HL-60 (cell line): ENCODE data around the gene SNX25.

Experiments used
- DNase-seq, 2 experiments: peaks; one replicate each; pipeline ENCODE4 v3.0.0-alpha.2; 2010 to 2020; ENCODE audit warnings: low read depth in 1 of 2, low spot score in 1 of 2
- H3K27ac ChIP-seq: fragments of 250-450 bp; sonication (Bioruptor Pico); replicated peaks from 2 replicates; pipeline ENCODE4 v1.5.1; 2020; ENCODE audit warnings: mild to moderate bottlenecking, moderate library complexity
- H3K27me3 ChIP-seq: fragments of 250-450 bp; sonication (Bioruptor Pico); 2 replicates; pipeline ENCODE4 v1.5.1; 2021; ENCODE audit warnings: mild to moderate bottlenecking, moderate library complexity; ENCODE audit not compliant: insufficient read depth, poor library complexity, severe bottlenecking
- H3K4me3 ChIP-seq: replicated peaks from 2 replicates; pipeline ENCODE4 v1.5.1; 2011; ENCODE audit warnings: mild to moderate bottlenecking, control low read depth, low read length; ENCODE audit not compliant: insufficient read depth
- GABPA ChIP-seq: IDR thresholded peaks from 2 replicates; pipeline ENCODE4 v1.6.1; 2012; ENCODE audit warnings: low read depth
- POLR2AphosphoS5 ChIP-seq: IDR thresholded peaks from 2 replicates; pipeline ENCODE4 v1.6.1; 2012; ENCODE audit warnings: low read depth
- SPI1 ChIP-seq: IDR thresholded peaks from 2 replicates; pipeline ENCODE4 v1.6.1; 2012; ENCODE audit warnings: low read depth, mild to moderate bottlenecking, borderline replicate concordance
- TF ChIP-seq, protein P1 (sequence below): IDR thresholded peaks from 2 replicates; pipeline ENCODE4 v1.6.1; 2012; ENCODE audit warnings: low read depth; ENCODE audit not compliant: insufficient replicate concordance
- TF ChIP-seq, protein P2 (sequence below): IDR thresholded peaks from one replicate; pipeline ENCODE4 v1.5.1; 2011; ENCODE audit warnings: low read length, control low read depth, inconsistent platforms; ENCODE audit not compliant: insufficient read depth

Gene SNX25

DNA sequence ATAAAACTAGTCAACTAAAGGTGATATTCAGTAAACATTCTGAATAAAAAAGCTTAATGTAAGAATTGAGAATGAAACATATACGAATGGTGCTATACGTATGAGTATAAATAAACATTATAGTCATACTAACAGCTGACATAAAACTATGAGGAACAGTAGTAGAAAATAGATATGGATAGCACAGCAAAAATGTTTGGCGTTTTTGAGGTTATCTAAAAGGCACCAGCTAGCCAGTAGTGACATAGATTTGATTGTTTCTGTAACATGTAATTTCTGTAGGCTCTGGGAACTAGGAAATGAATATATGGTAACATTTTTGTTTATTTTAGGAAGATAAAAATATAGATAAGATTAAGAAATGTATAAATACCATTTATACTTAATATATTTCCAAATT lies 69.3 kb downstream of the SNX25 start:
- Histone ChIP-seq H3K4me3 (no peak overlapping the region), H3K27ac (no peak overlapping the region), H3K27me3 (no peaks in the 10 kb centered on the region)
- no peak for TF ChIP-seq POLR2AphosphoS5
- TF ChIP-seq, protein P1, sequence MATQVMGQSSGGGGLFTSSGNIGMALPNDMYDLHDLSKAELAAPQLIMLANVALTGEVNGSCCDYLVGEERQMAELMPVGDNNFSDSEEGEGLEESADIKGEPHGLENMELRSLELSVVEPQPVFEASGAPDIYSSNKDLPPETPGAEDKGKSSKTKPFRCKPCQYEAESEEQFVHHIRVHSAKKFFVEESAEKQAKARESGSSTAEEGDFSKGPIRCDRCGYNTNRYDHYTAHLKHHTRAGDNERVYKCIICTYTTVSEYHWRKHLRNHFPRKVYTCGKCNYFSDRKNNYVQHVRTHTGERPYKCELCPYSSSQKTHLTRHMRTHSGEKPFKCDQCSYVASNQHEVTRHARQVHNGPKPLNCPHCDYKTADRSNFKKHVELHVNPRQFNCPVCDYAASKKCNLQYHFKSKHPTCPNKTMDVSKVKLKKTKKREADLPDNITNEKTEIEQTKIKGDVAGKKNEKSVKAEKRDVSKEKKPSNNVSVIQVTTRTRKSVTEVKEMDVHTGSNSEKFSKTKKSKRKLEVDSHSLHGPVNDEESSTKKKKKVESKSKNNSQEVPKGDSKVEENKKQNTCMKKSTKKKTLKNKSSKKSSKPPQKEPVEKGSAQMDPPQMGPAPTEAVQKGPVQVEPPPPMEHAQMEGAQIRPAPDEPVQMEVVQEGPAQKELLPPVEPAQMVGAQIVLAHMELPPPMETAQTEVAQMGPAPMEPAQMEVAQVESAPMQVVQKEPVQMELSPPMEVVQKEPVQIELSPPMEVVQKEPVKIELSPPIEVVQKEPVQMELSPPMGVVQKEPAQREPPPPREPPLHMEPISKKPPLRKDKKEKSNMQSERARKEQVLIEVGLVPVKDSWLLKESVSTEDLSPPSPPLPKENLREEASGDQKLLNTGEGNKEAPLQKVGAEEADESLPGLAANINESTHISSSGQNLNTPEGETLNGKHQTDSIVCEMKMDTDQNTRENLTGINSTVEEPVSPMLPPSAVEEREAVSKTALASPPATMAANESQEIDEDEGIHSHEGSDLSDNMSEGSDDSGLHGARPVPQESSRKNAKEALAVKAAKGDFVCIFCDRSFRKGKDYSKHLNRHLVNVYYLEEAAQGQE, result no peak
- TF ChIP-seq GABPA, result no peak
- TF ChIP-seq, protein P2, sequence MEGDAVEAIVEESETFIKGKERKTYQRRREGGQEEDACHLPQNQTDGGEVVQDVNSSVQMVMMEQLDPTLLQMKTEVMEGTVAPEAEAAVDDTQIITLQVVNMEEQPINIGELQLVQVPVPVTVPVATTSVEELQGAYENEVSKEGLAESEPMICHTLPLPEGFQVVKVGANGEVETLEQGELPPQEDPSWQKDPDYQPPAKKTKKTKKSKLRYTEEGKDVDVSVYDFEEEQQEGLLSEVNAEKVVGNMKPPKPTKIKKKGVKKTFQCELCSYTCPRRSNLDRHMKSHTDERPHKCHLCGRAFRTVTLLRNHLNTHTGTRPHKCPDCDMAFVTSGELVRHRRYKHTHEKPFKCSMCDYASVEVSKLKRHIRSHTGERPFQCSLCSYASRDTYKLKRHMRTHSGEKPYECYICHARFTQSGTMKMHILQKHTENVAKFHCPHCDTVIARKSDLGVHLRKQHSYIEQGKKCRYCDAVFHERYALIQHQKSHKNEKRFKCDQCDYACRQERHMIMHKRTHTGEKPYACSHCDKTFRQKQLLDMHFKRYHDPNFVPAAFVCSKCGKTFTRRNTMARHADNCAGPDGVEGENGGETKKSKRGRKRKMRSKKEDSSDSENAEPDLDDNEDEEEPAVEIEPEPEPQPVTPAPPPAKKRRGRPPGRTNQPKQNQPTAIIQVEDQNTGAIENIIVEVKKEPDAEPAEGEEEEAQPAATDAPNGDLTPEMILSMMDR, result no peak
- no peak for TF ChIP-seq SPI1
- no peak for DNase-seq

DNA sequence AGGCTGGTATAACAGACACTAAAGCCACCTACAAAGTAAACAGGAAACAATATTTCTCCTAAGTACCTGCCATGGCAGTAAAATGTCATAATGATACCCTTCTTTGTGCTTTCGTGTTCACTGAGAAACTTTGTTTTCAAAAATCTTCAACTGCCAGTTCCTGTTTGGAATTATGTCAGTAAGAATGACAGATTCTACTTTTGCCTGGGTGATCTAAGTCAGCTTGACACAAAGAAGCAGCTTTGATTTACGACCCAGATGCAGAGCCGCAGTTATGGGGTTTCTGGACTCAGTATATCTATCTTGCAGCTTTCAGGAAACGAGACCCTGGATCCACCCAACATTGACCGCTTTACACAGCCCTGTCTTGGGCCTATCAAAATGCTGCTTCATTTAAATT lies 71.2 kb downstream of the SNX25 start:
- TF ChIP-seq, protein P1, result no peak
- TF ChIP-seq GABPA (no peak), SPI1 (no peak), POLR2AphosphoS5 (no peak)
- TF ChIP-seq, protein P2, result no peak
- H3K27ac ChIP-seq, result no peak overlapping the region
- no peak for DNase-seq
- H3K27me3 ChIP-seq, result peaks cover 2% of the 10 kb centered on the region
- no peak overlapping the region for H3K4me3 ChIP-seq

DNA sequence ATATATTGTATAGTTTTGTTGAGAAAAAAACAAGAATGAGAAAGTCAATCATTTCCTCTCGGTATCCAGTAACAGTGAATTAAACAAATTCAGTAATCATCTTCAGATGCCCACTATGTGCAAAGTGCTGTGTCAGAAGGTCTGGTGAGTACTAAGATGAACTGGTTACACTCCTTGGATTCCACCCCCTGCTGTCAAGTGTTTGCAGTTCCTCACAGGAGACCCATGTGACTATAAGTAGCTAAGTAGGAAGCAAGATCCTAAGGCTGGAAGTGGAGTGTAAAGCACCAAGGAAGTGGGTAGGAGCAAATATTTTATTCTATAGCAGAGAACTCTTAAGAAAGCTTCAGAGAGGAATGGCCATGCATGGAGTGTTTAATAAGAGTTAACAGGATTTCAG lies 73.6 kb downstream of the SNX25 start:
- DNase-seq, result no peak
- H3K27me3 ChIP-seq, result peaks cover 4% of the 10 kb centered on the region
- no peak for TF ChIP-seq POLR2AphosphoS5
- TF ChIP-seq SPI1, result peak; percentile 29; the same call in 1 of the 2 replicates
- no peak overlapping the region for H3K27ac ChIP-seq
- no peak overlapping the region for H3K4me3 ChIP-seq

DNA sequence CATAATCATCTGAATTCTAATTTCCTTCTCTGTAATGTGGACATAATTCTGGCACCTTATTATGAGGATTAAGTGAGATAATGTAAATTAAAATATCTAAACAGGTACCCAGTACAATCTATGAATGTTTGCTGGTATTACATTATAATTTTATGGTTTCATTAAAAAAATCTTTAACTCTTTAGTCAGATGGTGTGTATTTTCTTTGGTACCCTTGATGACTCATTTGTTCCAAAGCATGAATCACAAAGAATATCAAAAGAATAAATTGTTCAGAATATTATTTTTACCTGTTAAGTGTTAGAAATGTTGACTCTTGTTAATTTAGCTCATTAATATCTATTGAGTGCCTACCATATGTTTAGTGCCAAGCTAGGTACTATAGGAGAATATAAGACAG lies 74.3 kb downstream of the SNX25 start:
- H3K4me3 ChIP-seq, result no peak overlapping the region
- no peak overlapping the region for H3K27ac ChIP-seq
- peaks cover 4% of the 10 kb centered on the region for H3K27me3 ChIP-seq
- TF ChIP-seq SPI1 (no peak), GABPA (no peak)
- TF ChIP-seq, protein P2, result no peak
- DNase-seq, result no peak
